ENCODE measurements around the gene TMEM108.

The TMEM108 gene

GRCh38 chr3:133238015-133238414 is 199.8 kb downstream of the TMEM108 start:
- Histone ChIP-seq H3K4me3 (ENCODE audit: low read depth in 1 of 2, low read length in 2 of 2) (no peak overlapping the region), H3K9me3 (ENCODE audit: insufficient read depth, low read length, severe bottlenecking) (no peaks in the 10 kb centered on the region), H4K20me1 (ENCODE audit: insufficient read depth, low read length) (no peaks in the 10 kb centered on the region), H3K27ac (ENCODE audit: low read length) (no peak overlapping the region), H2AFZ (ENCODE audit: low read depth, low read length) (no peak overlapping the region), H3K4me1 (ENCODE audit: insufficient read depth, low read length) (no peaks in the 10 kb centered on the region), H3K36me3 (ENCODE audit: insufficient read depth, low read length) (no peaks in the 10 kb centered on the region), H3K79me2 (ENCODE audit: insufficient read depth, low read length) (no peaks in the 10 kb centered on the region), H3K27me3 (ENCODE audit: insufficient read depth, low read length, poor library complexity) (no peaks in the 10 kb centered on the region), H3K4me2 (ENCODE audit: insufficient read depth, low read length) (no peak overlapping the region), H3K9ac (ENCODE audit: low read depth, low read length) (no peak overlapping the region)
- TF ChIP-seq EZH2 (IDR thresholded peaks at IDR 0.05; ENCODE audit: borderline replicate concordance, low read depth, low read length, severe bottlenecking), result no peak
- no peak for TF ChIP-seq CTCF (IDR thresholded peaks at IDR 0.05; ENCODE audit: borderline replicate concordance, extremely low read depth, low read length, poor library complexity, severe bottlenecking)
- DNase-seq (no peak), ATAC-seq (ENCODE audit: insufficient read depth, low read depth) (no peak)

- Histone ChIP-seq H3K36me3 (ENCODE audit: insufficient read depth, low read length) (no peaks in the 10 kb centered on the region), H3K4me1 (ENCODE audit: insufficient read depth, low read length) (no peaks in the 10 kb centered on the region), H3K79me2 (ENCODE audit: insufficient read depth, low read length) (no peaks in the 10 kb centered on the region), H2AFZ (ENCODE audit: low read depth, low read length) (no peak overlapping the region), H3K9ac (ENCODE audit: low read depth, low read length) (no peak overlapping the region), H3K4me2 (ENCODE audit: insufficient read depth, low read length) (no peak overlapping the region), H3K4me3 (ENCODE audit: low read depth in 1 of 2, low read length in 2 of 2) (no peak overlapping the region), H3K9me3 (ENCODE audit: insufficient read depth, low read length, severe bottlenecking) (no peaks in the 10 kb centered on the region), H3K27ac (ENCODE audit: low read length) (no peak overlapping the region), H4K20me1 (ENCODE audit: insufficient read depth, low read length) (no peaks in the 10 kb centered on the region), H3K27me3 (ENCODE audit: insufficient read depth, low read length, poor library complexity) (peaks cover 2% of the 10 kb centered on the region)
- ATAC-seq (ENCODE audit: insufficient read depth, low read depth), result no peak
- DNase-seq, result no peak
- TF ChIP-seq EZH2 (IDR thresholded peaks at IDR 0.05; ENCODE audit: borderline replicate concordance, low read depth, low read length, severe bottlenecking), result no peak
- TF ChIP-seq CTCF (IDR thresholded peaks at IDR 0.05; ENCODE audit: borderline replicate concordance, extremely low read depth, low read length, poor library complexity, severe bottlenecking), result no peak
These were observed 207.9 kb downstream of the TMEM108 start for GRCh38 chr3:133246119-133246518.

GRCh38 chr3:133246773-133247172 is 208.6 kb downstream of the TMEM108 start:
- no peaks in the 10 kb centered on the region for H3K4me1 ChIP-seq (ENCODE audit: insufficient read depth, low read length)
- no peak for ATAC-seq (ENCODE audit: insufficient read depth, low read depth)

More at GRCh38 chr3:133246773-133247172, 208.6 kb downstream of the TMEM108 start:
- no peaks in the 10 kb centered on the region for H4K20me1 ChIP-seq (ENCODE audit: insufficient read depth, low read length)
- H3K4me3 ChIP-seq (ENCODE audit: low read depth in 1 of 2, low read length in 2 of 2), result no peak overlapping the region
- no peaks in the 10 kb centered on the region for H3K36me3 ChIP-seq (ENCODE audit: insufficient read depth, low read length)
- no peak for DNase-seq
- H3K4me2 ChIP-seq (ENCODE audit: insufficient read depth, low read length), result no peak overlapping the region
- H2AFZ ChIP-seq (ENCODE audit: low read depth, low read length), result no peak overlapping the region
- H3K9me3 ChIP-seq (ENCODE audit: insufficient read depth, low read length, severe bottlenecking), result no peaks in the 10 kb centered on the region
- H3K27ac ChIP-seq (ENCODE audit: low read length), result no peak overlapping the region
- no peaks in the 10 kb centered on the region for H3K79me2 ChIP-seq (ENCODE audit: insufficient read depth, low read length)
- no peak for TF ChIP-seq EZH2 (IDR thresholded peaks at IDR 0.05; ENCODE audit: borderline replicate concordance, low read depth, low read length, severe bottlenecking)
- TF ChIP-seq CTCF (IDR thresholded peaks at IDR 0.05; ENCODE audit: borderline replicate concordance, extremely low read depth, low read length, poor library complexity, severe bottlenecking), result no peak
- peaks cover 2% of the 10 kb centered on the region for H3K27me3 ChIP-seq (ENCODE audit: insufficient read depth, low read length, poor library complexity)
- H3K9ac ChIP-seq (ENCODE audit: low read depth, low read length), result no peak overlapping the region

Data from DND-41 (cell line).